Measurements from ENCODE around the gene KRTAP9-8. TPM values are rescaled to one million over a fixed set of nuclear protein-coding genes. Genes with fewer than 3 reads are reported as not detected.
A peak's percentile ranks its signal among the peaks of the same experiment; 100 is the strongest.
"Not testable (repeated sequence)": the region's sequence is repeated elsewhere in the genome, so short reads cannot be mapped to it uniquely, and the experiment has no call there.

Gene KRTAP9-8
- total RNA-seq, 1 donor from 2014 or later: not detected

DNA sequence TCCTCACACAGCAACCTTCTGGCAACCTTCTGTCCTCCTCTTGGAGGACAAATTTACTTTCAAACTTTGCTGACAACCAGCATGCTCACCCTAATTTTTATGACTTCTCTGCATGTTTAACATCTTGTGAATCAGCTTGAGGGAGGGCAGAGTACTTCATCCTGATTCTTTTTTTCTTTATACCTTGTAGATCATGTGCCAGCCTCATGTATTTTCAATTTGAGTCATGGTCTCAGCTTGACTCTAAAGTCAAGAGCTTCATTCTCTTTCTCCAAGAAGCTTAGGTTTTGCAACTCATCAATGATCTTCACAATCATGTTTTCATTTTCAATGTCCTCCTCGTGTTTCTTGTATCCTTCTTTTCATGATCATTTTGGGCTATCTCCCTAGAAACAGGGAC lies 34.1 kb downstream of the KRTAP9-8 start:
- H3K27me3 Mint-ChIP-seq (ENCODE audit: unreplicated experiment): peaks cover 4% of the 10 kb centered on the region
- no peaks in the 10 kb centered on the region for H3K36me3 Mint-ChIP-seq (ENCODE audit: unreplicated experiment)
- H3K27ac Mint-ChIP-seq (ENCODE audit: unreplicated experiment): no peak overlapping the region
- H3K4me1 Mint-ChIP-seq (ENCODE audit: low read depth, unreplicated experiment): no peaks in the 10 kb centered on the region
- no peak for TF ChIP-seq CTCF (IDR thresholded peaks at IDR 0.05; ENCODE audit: partially characterized antibody, unreplicated experiment)
- H3K4me3 Mint-ChIP-seq (ENCODE audit: unreplicated experiment): no peak overlapping the region
- no peaks in the 10 kb centered on the region for H3K9me3 Mint-ChIP-seq (ENCODE audit: unreplicated experiment)
- no peak for DNase-seq

GRCh38 chr17:41275648-41276190 lies 37.9 kb downstream of the KRTAP9-8 start, which contains the start of gene KRTAP9-7:
Gene KRTAP9-7, plus strand, starts transcription at chr17:41275698. Its CDS starts 0 bp downstream, at chr17:41275698.
- H3K4me3 Mint-ChIP-seq (ENCODE audit: unreplicated experiment); H3K4me1 Mint-ChIP-seq (ENCODE audit: low read depth, unreplicated experiment); DNase-seq; H3K9me3 Mint-ChIP-seq (ENCODE audit: unreplicated experiment); H3K27me3 Mint-ChIP-seq (ENCODE audit: unreplicated experiment); H3K36me3 Mint-ChIP-seq (ENCODE audit: unreplicated experiment): not testable (repeated sequence)
- peak within 1 kb of the TSS; percentile 43 for H3K27ac Mint-ChIP-seq (ENCODE audit: unreplicated experiment)

DNA sequence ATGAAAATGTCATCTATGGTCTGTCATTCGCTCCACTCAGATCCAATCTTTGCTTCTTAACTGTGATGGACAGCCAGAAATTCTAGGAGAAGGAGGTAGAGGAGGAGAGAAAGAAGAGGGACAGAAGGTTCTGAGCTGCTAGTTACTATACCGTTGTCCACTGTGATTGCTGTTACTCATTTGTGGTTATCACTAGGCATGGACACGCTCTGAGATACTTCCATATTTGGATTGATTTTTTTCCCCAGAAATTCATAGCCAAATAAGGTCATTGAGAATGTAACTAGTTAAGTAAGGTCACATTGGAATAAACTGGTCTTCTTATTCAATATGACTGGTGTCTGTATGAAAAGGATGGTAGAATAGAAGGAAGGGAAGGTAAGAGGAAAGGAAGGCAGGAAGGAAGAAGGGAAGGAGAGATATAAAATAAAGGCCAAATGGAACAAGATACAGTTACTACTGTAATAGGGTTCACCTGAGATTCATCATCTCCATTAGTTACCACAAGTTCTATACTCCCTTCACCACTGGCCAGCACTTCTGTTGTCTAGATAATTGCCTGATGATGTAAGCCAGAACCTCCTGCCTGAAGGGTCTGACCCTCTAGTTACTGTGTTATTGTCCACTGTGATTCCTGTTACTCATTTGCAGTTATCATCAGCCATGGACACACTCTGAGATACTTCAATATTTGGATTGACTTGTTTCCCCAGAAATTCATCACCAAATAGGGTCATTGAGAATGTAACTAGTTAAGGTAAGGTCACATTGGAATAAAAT lies 40.6 kb downstream of the KRTAP9-8 start:
- no peak for TF ChIP-seq CTCF (IDR thresholded peaks at IDR 0.05; ENCODE audit: partially characterized antibody, unreplicated experiment)
- no peaks in the 10 kb centered on the region for H3K4me1 Mint-ChIP-seq (ENCODE audit: low read depth, unreplicated experiment)
- no peaks in the 10 kb centered on the region for H3K9me3 Mint-ChIP-seq (ENCODE audit: unreplicated experiment)
- H3K27ac Mint-ChIP-seq (ENCODE audit: unreplicated experiment): no peak overlapping the region
- peaks cover 7% of the 10 kb centered on the region for H3K36me3 Mint-ChIP-seq (ENCODE audit: unreplicated experiment)
- H3K27me3 Mint-ChIP-seq (ENCODE audit: unreplicated experiment): peaks cover 4% of the 10 kb centered on the region
- no peak overlapping the region for H3K4me3 Mint-ChIP-seq (ENCODE audit: unreplicated experiment)
- no peak for DNase-seq

DNA sequence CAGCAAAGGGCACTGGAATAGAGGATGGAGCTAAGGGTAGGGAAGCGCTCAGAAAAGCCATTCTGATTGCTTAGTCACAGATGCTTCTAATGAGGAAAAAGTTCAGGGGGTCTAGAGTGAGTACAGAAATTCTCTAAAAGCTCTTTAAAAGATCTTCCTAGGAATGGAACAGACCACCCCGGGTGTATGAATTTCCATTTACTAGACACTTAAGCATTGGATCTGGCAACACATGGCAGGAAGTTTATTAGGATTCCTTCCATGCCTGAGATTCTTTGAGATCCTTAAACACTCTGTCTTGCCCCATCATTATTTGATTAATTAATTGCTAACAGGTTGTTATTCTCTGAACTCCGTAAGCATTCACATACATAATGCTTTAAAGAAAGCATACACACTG lies 46.2 kb downstream of the KRTAP9-8 start:
- DNase-seq: no peak
- TF ChIP-seq CTCF (IDR thresholded peaks at IDR 0.05; ENCODE audit: partially characterized antibody, unreplicated experiment): no peak
- no peak overlapping the region for H3K4me3 Mint-ChIP-seq (ENCODE audit: unreplicated experiment)
- no peaks in the 10 kb centered on the region for H3K9me3 Mint-ChIP-seq (ENCODE audit: unreplicated experiment)
- no peaks in the 10 kb centered on the region for H3K4me1 Mint-ChIP-seq (ENCODE audit: low read depth, unreplicated experiment)
- no peaks in the 10 kb centered on the region for H3K27me3 Mint-ChIP-seq (ENCODE audit: unreplicated experiment)
- no peak overlapping the region for H3K27ac Mint-ChIP-seq (ENCODE audit: unreplicated experiment)
- peaks cover 6% of the 10 kb centered on the region for H3K36me3 Mint-ChIP-seq (ENCODE audit: unreplicated experiment)

- no peaks in the 10 kb centered on the region for H3K4me1 Mint-ChIP-seq (ENCODE audit: low read depth, unreplicated experiment)
- H3K4me3 Mint-ChIP-seq (ENCODE audit: unreplicated experiment): no peak overlapping the region
- no peaks in the 10 kb centered on the region for H3K9me3 Mint-ChIP-seq (ENCODE audit: unreplicated experiment)
- no peak for TF ChIP-seq CTCF (IDR thresholded peaks at IDR 0.05; ENCODE audit: partially characterized antibody, unreplicated experiment)
- no peaks in the 10 kb centered on the region for H3K27me3 Mint-ChIP-seq (ENCODE audit: unreplicated experiment)
- no peak for DNase-seq
- no peak overlapping the region for H3K27ac Mint-ChIP-seq (ENCODE audit: unreplicated experiment)
- H3K36me3 Mint-ChIP-seq (ENCODE audit: unreplicated experiment): peaks cover under 1% of the 10 kb centered on the region
Observed at GRCh38 chr17:41284546-41284945, 46.7 kb downstream of the KRTAP9-8 start.
